GM18951 (cell line): ENCODE results near the gene AGBL1.

Experiments used
- POLR2A ChIP-seq: IDR thresholded peaks from 4 replicates; pipeline ENCODE4 v1.6.1; 2011; ENCODE audit warnings: mild to moderate bottlenecking; ENCODE audit not compliant: insufficient read length, insufficient read depth; ENCODE audit errors: extremely low read depth
- in situ Hi-C: fragments of 300-500 bp; cut with MboI; formaldehyde crosslinking; loops from one replicate; pipeline ENCODE4 v1.12.0; 2022; ENCODE audit warnings: low sequenced_read_pairs, mixed read lengths, inconsistent platforms; ENCODE audit not compliant: unreplicated experiment

AGBL1 gene

DNA sequence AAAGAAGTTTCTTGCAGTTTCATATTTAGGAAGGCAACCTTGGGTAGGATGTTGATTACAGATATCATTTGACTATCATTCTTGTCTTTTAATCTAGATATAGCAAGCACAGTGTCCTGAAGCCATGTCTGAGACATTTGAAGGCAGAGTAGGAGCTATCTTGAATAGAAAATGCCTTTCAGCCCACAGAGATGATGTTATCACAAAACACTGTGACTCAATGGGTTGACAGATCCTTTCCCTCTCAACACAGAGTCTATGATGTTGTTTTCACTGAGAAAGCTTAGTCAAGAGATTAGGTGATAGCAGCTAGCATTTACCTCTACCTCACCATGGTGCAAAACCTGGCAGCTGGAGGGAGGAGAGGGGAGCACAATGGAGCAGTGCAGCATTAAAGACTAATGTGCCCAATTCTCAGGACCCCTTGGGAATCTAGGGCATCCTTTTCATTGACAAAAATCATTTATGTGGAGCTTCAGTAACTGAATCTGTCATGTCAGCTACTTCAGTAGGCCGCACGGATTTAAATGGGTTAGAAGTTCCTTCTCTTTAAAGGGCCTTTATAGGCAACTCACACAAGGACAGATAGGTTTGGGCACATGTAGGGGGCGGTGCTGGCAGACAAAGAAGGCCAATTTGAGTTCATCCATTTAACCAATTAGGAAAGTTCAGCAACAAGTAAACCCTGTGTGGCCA is 121.8 kb downstream of the AGBL1 start:
- no peak for TF ChIP-seq POLR2A
- in situ Hi-C loops = no loop called here

DNA sequence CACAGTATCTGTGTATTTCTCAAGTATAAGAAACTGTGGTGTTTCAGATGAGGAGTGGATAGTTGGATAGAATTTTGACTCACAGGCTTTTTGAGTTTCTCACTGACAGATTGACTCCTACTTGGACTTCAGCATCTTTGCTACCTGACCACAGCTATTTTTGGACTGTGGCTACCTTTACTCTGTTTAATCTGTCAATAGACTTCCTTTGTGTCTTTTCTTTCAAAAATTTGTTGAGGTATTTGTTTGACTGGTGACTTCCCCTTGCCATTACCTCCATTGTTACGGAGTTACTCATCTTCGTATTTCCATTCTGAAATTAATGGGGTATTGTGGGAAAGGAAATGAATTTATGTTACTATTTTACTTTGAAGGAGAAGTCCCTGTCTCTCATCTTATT is 123.8 kb downstream of the AGBL1 start:
- in situ Hi-C loops = no loop called here
- no peak for TF ChIP-seq POLR2A

DNA sequence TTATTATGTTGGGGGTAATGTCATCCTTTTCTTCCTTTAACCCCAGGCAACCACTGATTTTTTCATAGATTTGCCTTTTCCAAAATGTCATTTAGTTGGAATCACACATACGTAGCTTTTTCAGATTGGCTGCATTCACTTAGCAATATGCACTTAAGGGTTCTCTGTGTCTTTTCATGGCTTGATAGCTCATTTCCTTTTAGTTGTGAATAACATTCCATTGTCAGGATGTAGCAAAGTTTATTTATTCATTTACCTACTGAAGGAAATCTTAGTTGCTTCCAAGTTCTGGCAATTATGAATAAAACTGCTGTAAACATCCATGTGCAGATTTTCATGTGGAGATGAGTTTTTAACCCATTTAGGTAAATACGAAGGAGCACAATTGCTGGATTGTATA is 125.4 kb downstream of the AGBL1 start:
- in situ Hi-C loops = no loop called here
- TF ChIP-seq POLR2A = no peak

DNA sequence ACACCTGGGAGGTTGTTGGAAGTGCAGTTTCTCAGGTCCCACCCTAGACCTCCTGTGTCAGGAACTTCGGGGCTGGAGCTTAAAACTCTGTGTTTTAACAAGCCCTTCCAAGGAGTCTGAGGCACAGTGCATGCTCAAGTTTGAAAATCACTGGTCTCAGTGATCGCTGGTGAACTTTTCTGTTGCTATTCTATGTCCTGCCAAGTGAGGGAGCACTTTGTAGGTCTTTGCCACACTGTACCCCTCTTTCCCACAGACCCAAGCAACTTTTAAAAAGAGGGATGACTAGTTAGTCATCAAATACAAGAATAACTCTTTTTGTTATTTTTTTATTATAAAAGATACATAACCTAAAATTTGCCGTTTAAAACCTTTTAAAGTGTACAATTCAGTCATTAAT is 133.7 kb downstream of the AGBL1 start:
- in situ Hi-C loops = no loop called here
- TF ChIP-seq POLR2A = no peak

DNA sequence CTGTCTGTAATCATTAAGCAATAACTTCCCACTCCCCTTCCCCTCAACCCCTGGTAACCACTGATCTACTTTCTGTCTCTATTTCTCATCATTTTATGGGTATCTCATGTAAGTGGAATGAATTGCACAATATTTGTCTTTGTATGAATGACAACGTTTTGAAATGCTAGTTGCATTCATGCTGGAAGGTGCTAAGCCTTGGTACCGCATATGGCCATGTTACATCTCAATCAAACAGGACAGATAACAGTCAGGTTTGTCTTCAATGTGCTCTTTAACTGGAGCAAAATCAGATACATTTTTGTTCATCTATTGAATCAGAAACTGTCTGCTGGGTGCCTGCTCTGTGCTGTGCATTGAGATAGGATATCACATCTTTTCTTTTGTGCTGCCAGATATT is 134.2 kb downstream of the AGBL1 start:
- TF ChIP-seq POLR2A = no peak
- in situ Hi-C loops = no loop called here

DNA sequence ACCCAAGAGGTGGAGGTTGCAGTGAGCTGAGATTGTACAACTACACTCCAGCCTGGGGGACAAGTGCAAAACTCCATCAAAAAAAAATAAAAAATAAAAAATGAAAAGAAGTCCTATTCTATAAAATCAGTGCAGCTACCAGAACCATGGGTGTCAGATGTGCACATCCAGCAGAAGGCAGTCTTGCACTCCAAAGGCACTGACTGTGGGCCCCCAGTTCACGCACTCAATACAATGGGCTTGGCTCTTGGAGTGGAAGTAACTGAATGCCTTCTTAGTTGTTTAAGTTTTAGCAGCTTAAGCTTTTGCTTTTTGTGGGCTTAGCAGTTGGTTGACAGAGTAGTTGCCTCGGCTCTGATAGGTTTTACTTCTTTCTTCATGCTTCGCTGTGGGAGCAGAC is 141.4 kb downstream of the AGBL1 start:
- in situ Hi-C loops = no loop called here
- TF ChIP-seq POLR2A = no peak

DNA sequence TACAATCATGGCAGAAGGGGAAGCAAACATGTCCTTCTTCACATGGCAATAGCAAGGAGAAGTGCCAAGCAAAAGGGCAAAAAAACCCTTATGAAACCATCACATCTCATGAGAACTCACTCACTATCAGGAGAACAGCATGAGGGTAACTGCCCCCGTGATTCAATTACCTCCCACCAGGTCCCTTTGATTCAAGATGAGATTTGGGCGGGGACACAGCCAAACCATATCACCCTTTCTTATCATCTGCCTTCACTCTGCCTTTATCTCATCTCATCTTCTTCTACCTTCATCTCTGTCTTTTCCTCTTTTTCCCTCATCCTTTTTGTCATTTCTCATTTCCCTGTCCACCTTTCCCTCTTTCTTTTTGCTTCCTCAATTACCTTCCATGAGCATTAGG is 149.6 kb downstream of the AGBL1 start:
- in situ Hi-C loops = no loop called here
- no peak for TF ChIP-seq POLR2A

DNA sequence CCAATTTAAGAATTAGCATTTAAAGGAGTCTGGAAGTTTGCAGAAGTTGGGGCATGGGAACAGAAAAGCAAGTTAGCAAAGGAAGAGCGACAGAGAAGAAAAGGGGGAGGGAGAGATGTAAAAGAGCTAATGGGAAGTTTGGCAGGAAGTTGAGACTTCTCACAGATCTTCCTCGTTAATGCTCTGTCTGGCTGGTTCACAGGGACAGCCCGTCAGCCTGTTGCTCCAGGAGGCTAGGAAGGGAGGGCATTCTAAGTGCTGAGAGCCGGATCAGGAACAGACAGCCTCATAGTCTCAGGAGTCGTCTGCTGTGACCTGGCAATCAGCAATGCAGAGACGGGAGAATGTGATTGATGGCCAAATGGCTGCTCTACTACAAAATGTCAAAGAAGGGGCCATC is 150.3 kb downstream of the AGBL1 start:
- no peak for TF ChIP-seq POLR2A
- in situ Hi-C loops = no loop called here

DNA sequence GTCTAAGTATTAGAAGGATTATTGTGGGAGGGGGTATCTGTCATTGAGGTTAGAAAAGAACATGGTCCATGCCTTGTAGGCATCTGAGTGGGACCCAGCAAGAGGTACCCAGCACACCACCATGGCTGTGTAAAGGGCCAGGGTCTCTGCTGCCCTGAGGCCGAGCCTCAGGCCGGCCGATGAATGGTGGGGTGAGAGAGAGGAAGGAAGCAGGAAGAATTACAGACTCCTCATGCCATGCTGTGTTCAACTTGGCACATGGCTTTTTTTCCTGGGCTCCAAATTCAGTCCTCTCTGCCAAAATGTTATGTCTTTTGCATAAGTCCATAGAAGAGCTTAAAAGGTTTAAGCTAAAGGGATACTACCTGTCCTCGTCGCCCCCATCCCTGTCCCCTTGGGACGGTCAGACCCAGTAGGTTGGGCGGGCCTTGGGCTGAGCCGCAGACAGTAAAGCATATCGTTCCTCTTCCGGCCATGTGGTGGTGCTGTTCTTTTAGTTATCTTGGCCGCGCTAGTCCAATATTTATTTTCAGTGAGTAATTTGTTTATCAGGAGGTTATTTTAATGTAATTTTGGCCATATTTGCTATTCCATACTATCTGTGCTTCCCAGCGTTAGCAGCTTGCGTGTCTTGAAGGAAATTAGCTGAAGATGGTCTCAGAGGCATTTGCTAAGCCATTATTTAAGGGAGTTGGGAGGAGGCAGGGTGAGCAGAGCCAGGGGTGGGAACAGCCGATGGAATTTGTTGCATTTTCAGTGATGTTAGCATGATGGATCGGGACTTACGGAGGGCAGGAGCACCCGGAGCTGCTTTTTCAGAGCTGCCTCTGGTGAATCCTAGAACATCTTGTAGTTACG is 152.4 kb downstream of the AGBL1 start:
- no peak for TF ChIP-seq POLR2A
- in situ Hi-C loops = no loop called here

DNA sequence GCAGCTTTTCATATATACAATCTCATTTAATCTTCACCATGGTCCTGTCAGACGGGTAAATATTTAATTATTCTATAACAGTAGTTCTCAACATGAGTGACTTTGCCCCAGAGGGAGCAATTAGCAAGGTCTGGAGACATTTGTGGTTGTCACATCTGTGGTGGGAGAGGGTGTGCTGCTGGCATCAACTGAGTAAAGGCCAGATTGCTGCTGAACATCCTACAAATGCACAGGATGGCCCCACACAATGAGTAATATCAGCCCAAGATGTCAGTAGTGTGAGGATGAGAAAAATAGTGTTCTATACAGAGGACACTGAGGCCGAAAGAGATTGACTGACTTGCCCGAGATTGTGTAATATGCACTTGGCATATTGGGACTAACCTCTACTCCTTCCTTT is 156.0 kb downstream of the AGBL1 start:
- in situ Hi-C loops = no loop called here
- TF ChIP-seq POLR2A = no peak

DNA sequence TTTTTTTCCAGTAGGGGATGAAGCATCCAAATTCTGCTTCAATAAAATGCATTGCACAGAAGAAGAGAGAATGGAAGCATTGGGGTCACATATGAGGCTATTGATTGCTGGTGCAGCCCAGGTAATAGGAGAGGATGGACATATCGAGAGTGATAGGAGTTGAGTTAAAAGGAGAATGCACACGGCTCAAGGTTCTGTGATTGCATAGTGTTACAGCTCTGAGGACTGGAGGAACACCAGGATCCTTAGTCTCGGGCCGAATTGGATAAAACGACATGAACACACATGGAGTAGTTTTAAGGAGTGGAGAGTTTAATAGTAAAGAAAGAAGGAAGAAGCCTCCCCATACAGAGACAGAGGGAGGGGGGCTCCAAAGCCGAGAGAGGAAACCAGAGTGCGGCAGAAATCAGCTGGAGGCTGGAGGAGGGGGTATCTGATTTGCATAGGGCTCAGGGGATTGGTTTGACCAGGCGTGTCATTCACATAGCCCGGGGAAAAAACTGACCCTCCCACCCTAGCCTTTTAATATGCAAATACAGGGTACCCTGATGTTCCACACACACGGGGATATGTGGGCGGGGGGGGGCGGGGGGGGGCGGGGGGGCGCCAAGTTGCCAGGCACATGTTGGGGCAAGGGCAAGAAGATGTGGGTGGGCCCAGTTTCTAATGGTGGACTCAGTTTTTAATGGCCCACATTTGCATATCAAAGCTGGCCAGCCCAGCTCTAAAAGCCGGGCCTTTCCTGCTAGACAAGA is 156.9 kb downstream of the AGBL1 start:
- TF ChIP-seq POLR2A = no peak
- in situ Hi-C loops = no loop called here

DNA sequence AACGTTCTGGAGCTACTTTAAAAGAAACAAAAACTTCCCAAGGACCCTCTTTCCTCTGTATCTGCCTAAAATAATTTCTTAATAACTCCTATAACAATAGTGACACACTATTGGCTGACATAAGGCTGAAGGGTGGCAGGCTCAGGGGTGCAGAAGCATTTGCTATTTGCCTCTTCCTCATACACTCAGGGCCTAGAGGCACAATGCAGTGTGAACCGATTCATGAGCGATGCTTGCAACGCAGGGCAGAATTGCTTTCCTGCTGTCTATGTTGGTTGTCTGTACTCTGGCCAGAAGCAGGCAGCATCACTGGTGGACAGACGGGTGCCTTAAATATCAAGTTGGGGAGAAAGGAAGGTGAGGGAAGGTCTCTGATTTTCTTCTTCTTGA is 157.4 kb downstream of the AGBL1 start:
- in situ Hi-C loops = no loop called here
- TF ChIP-seq POLR2A = no peak

DNA sequence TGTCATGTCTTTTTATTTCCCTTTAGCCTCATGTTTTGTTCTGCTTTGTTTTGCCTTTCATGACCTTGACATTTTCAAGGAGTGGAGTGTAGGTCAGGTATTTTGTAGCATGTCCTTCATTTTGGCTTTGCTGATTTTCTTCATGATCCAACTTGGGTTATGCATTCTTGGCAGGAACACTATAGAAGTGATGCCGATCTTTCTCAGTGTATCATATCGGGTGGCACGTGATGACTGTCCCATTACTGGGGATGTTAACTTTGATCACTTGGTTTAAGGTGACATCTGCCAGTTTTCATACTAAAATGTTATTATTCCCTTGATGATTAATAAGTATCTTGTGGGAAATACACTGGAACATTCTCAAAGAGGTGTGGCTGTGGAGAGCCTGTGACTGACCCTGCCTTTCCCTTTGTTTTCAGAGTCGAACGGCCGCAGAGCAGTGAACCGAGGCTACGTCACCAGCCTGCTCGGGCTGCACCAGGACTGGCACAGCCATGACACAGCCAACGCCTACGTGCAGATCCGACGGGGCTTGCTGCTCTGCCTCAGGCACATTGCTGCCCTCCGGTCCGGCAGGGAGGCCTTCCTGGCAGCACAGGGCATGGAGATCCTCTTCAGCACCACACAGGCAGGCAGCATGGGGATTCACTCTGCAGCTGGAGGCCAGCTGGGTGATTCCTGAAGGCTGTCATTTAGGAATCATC is 167.7 kb downstream of the AGBL1 start:
- no peak for TF ChIP-seq POLR2A
- in situ Hi-C loops = no loop called here

DNA sequence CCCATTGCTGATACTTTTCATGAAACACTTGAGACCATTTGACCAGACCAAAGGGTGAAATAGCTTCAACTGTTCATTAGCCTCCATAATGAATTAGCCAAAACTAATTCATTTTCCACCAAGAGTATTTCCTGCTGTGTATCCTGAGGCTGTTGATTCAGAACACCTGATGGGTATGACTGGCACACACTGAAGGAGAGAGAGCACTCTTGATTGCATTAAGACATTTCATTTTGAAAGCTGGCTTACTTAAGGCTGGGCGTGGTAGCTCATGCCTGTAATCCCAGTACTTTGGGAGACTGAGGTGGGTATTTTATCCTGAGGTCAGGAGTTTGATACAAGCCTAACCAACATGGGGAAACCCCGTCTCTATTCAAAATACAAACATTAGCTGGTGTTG is 175.6 kb downstream of the AGBL1 start:
- TF ChIP-seq POLR2A = no peak
- in situ Hi-C loops = no loop called here
